Measurements from ENCODE around the gene MAEL.

MAEL gene

DNA sequence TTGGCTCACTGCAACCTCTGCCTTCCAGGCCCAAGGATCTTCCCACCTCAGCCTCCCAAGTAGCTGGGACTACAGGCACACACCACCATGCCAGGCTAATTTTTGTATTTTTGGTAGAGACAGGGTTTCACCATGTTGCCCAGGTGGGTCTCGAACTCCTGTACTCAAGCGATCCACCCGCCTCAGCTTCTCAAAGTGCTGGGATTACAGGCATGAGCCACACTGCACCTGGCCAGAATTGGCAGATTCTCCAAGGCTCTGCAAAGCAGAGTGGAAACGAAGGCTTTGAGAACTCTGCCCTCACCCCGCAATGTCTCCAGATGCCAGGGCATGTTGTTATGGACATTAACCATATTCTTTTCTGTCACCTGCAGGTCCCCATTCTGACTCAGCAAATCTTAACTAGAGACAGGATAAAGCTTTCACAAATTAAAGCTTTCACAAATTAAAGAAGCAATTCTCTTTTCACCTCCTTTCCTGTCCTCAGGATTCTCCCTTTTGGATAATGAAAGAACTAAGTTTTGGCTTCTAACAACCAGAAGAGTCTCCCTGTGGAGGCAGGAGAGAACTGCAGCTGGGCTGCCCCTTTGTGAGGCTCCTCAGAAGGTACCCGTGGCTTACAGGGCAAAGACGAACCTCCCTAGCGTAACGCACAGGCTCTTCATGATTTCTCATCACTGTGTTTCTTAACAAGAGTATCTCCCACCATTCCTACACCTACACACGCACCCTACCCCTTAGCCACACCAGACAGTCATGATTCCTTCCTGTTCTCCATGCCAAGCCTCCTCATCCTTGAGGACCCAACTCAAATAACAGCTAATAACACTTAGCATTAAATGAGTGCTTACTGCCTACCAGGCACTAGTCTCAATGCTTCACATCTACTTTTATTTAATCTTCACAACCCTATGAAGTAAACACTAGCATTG, 71.3 kb downstream of the MAEL start:
- TF ChIP-seq, protein P1, sequence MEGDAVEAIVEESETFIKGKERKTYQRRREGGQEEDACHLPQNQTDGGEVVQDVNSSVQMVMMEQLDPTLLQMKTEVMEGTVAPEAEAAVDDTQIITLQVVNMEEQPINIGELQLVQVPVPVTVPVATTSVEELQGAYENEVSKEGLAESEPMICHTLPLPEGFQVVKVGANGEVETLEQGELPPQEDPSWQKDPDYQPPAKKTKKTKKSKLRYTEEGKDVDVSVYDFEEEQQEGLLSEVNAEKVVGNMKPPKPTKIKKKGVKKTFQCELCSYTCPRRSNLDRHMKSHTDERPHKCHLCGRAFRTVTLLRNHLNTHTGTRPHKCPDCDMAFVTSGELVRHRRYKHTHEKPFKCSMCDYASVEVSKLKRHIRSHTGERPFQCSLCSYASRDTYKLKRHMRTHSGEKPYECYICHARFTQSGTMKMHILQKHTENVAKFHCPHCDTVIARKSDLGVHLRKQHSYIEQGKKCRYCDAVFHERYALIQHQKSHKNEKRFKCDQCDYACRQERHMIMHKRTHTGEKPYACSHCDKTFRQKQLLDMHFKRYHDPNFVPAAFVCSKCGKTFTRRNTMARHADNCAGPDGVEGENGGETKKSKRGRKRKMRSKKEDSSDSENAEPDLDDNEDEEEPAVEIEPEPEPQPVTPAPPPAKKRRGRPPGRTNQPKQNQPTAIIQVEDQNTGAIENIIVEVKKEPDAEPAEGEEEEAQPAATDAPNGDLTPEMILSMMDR (IDR thresholded peaks at IDR 0.05; ENCODE audit: control insufficient read depth, insufficient read depth, low read depth, low read length, missing control alignments): peak; percentile 36
- no peak for DNase-seq (ENCODE audit: low read depth)
- no peak overlapping the region for H3K4me3 ChIP-seq (ENCODE audit: control insufficient read depth, low read depth, low read length)

GRCh38 chr1:167061073-167061464, 72.0 kb downstream of the MAEL start:
- TF ChIP-seq, protein P1 (IDR thresholded peaks at IDR 0.05; ENCODE audit: control insufficient read depth, insufficient read depth, low read depth, low read length, missing control alignments): no peak
- no peak overlapping the region for H3K4me3 ChIP-seq (ENCODE audit: control insufficient read depth, low read depth, low read length)
- no peak for DNase-seq (ENCODE audit: low read depth)

GRCh38 chr1:167064621-167065020, 75.5 kb downstream of the MAEL start:
- DNase-seq (ENCODE audit: low read depth): no peak
- H3K4me3 ChIP-seq (ENCODE audit: control insufficient read depth, low read depth, low read length): no peak overlapping the region
- TF ChIP-seq, protein P1 (IDR thresholded peaks at IDR 0.05; ENCODE audit: control insufficient read depth, insufficient read depth, low read depth, low read length, missing control alignments): no peak

GRCh38 chr1:167065471-167065870, 76.4 kb downstream of the MAEL start:
- TF ChIP-seq, protein P1 (IDR thresholded peaks at IDR 0.05; ENCODE audit: control insufficient read depth, insufficient read depth, low read depth, low read length, missing control alignments): no peak
- no peak for DNase-seq (ENCODE audit: low read depth)
- no peak overlapping the region for H3K4me3 ChIP-seq (ENCODE audit: control insufficient read depth, low read depth, low read length)

DNA sequence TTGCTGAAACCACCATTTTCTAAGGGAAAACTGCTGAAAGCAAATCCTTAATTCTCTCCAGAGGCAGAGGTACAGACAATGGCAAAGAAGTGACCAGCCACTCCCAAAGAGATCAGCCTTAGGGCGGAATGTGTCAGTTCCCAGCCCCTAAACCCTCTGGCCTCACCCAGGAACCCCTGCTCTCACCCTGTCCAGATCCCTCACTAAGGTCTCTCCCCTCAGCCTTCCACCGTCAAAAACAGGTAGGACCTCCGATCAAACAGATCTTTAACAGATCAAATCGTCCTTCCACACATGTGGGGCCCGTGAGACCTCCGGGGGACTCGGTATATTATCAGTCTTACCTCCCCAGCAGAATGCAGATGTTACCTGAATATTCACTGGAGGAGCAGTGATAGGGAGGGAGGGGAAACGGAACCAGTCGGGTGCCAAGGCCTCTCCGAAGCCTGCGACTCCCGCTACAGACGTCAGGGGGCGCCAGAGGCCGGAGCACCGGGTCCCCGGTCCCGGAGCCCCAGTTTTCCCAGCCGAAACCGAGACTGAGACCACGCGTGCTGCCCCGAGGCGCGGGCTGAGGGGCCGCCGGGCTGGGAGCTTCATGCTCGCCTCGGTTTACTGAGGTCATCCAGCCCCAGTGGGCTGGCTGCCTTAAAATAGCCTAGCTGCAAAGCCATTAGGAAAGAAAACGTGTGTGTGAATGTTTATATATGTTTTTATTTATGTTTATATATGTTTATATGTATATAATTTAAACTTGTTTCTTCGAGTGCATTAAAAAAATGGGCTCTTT, 77.4 kb downstream of the MAEL start:
- H3K4me3 ChIP-seq (ENCODE audit: control insufficient read depth, low read depth, low read length): peak overlapping the region; percentile 18; the same call in 1 of the 2 replicates
- TF ChIP-seq, protein P1 (IDR thresholded peaks at IDR 0.05; ENCODE audit: control insufficient read depth, insufficient read depth, low read depth, low read length, missing control alignments): peak; percentile 97

GRCh38 chr1:167067904-167068303, 78.8 kb downstream of the MAEL start:
- TF ChIP-seq, protein P1 (IDR thresholded peaks at IDR 0.05; ENCODE audit: control insufficient read depth, insufficient read depth, low read depth, low read length, missing control alignments): no peak
- no peak overlapping the region for H3K4me3 ChIP-seq (ENCODE audit: control insufficient read depth, low read depth, low read length)
- no peak for DNase-seq (ENCODE audit: low read depth)

More for the DNA sequence above, 77.4 kb downstream of the MAEL start:
- no peak for DNase-seq (ENCODE audit: low read depth)

Measured in AG09309 (cell line).